H1 (cell line): Measurements from ENCODE around the gene HIP1.

Experiments used
- BACH1 ChIP-seq: IDR thresholded peaks from 2 replicates; pipeline ENCODE4 v1.6.1; 2012; ENCODE audit warnings: low read length, improper control_type of control experiment
- CTCF ChIP-seq, 3 experiments: IDR thresholded peaks; 1 replicate in 2 of 3; 2 replicates in 1 of 3; pipeline versions ENCODE4 v1.5.1 to v1.6.1; 2011; ENCODE audit warnings: low read length in 3 of 3, mild to moderate bottlenecking in 3 of 3, inconsistent platforms in 2 of 3, low read depth in 1 of 3, moderate library complexity in 1 of 3; ENCODE audit not compliant: insufficient read depth in 1 of 3; ENCODE audit errors: control extremely low read depth in 1 of 3

GRCh38 chr7:75652788-75653187 lies 86.0 kb downstream of the HIP1 start:
- no peak for TF ChIP-seq CTCF (IDR thresholded peaks at IDR 0.05; ENCODE audit: control extremely low read depth in 1 of 3, insufficient read depth in 1 of 3, low read depth in 1 of 3, low read length in 3 of 3)
- no peak for TF ChIP-seq BACH1
